Astrocyte (in vitro differentiated cells and primary cell): Measurements from ENCODE around the gene POLN. TPM values are rescaled to one million over a fixed set of nuclear protein-coding genes. Genes with fewer than 3 reads are reported as not detected.

Experiments
- DNase-seq: peaks from one replicate; pipeline ENCODE4 v3.0.0-alpha.2; 2010; ENCODE audit warnings: low read depth
- FAIRE-seq: peaks from 2 replicates; lab custom pipeline; 2011; peaks lifted over from hg19 to GRCh38; lab: Jason Lieb, UNC
- H2AFZ ChIP-seq: 2 replicates; pipeline ENCODE4 v1.6.0; 2012; ENCODE audit warnings: low read depth, low read length, inconsistent platforms
- H3K27ac ChIP-seq: 2 replicates; pipeline ENCODE4 v1.5.1; 2011; ENCODE audit warnings: low read depth, low read length, inconsistent platforms
- H3K27me3 ChIP-seq: 2 replicates; pipeline ENCODE4 v1.6.0; 2011; ENCODE audit warnings: low read length, inconsistent platforms; ENCODE audit not compliant: insufficient read depth
- H3K36me3 ChIP-seq: 2 replicates; pipeline ENCODE4 v1.5.1; 2011; ENCODE audit warnings: low read length, inconsistent platforms; ENCODE audit not compliant: insufficient read depth
- H3K4me1 ChIP-seq: 2 replicates; pipeline ENCODE4 v1.5.1; 2011; ENCODE audit warnings: low read length, inconsistent platforms; ENCODE audit not compliant: insufficient read depth
- H3K4me2 ChIP-seq: 2 replicates; pipeline ENCODE4 v1.6.0; 2012; ENCODE audit warnings: low read length, inconsistent platforms
- H3K4me3 ChIP-seq: 2 replicates; pipeline ENCODE4 v1.5.1; 2011; ENCODE audit warnings: low read depth, mild to moderate bottlenecking, low read length, inconsistent platforms; ENCODE audit not compliant: insufficient read depth
- H3K79me2 ChIP-seq: 2 replicates; pipeline ENCODE4 v1.6.0; 2012; ENCODE audit warnings: mild to moderate bottlenecking, low read length, inconsistent platforms; ENCODE audit not compliant: insufficient read depth
- H3K9ac ChIP-seq: 2 replicates; pipeline ENCODE4 v1.6.0; 2012; ENCODE audit warnings: mild to moderate bottlenecking, low read length, inconsistent platforms
- H3K9me3 ChIP-seq: 2 replicates; pipeline ENCODE4 v1.5.1; 2012; ENCODE audit warnings: low read depth, mild to moderate bottlenecking, low read length, inconsistent platforms; ENCODE audit not compliant: insufficient read depth
- H4K20me1 ChIP-seq: 2 replicates; pipeline ENCODE4 v1.6.0; 2012; ENCODE audit warnings: low read length, inconsistent platforms; ENCODE audit not compliant: insufficient read depth
- H3K27ac Mint-ChIP-seq: one replicate; pipeline ENCODE4 v1.8.0; 2021; ENCODE audit warnings: mild to moderate bottlenecking, mixed read lengths; ENCODE audit not compliant: unreplicated experiment
- H3K27me3 Mint-ChIP-seq: one replicate; pipeline ENCODE4 v1.8.0; 2021; ENCODE audit warnings: low read depth, mixed read lengths; ENCODE audit not compliant: unreplicated experiment
- H3K36me3 Mint-ChIP-seq: one replicate; pipeline ENCODE4 v1.8.0; 2021; ENCODE audit warnings: low read depth, mixed read lengths; ENCODE audit not compliant: unreplicated experiment
- H3K4me1 Mint-ChIP-seq: one replicate; pipeline ENCODE4 v1.8.0; 2021; ENCODE audit warnings: low read depth, mixed read lengths; ENCODE audit not compliant: unreplicated experiment
- H3K4me3 Mint-ChIP-seq: one replicate; pipeline ENCODE4 v1.8.0; 2021; ENCODE audit warnings: mild to moderate bottlenecking, moderate library complexity, mixed read lengths; ENCODE audit not compliant: unreplicated experiment
- H3K9me3 Mint-ChIP-seq: one replicate; pipeline ENCODE4 v1.8.0; 2021; ENCODE audit warnings: mild to moderate bottlenecking, mixed read lengths; ENCODE audit not compliant: unreplicated experiment
- CTCF ChIP-seq: IDR thresholded peaks from 2 replicates; pipeline ENCODE4 v1.5.1; 2011; ENCODE audit warnings: low read depth, mild to moderate bottlenecking, inconsistent platforms, low read length, moderate library complexity; ENCODE audit not compliant: insufficient read depth
- EZH2 ChIP-seq: IDR thresholded peaks from 2 replicates; pipeline ENCODE4 v1.6.1; 2012; ENCODE audit warnings: mild to moderate bottlenecking, low read length, inconsistent platforms; ENCODE audit not compliant: insufficient read depth
- total RNA-seq: library from RNA; stranded (reverse); gene quantifications from 2 replicates; pipeline ENCODE4 v1.2.1, GENCODE V29; 2021

POLN gene
- total RNA-seq, 1 donor from 2014 or later, result 3.1 TPM

GRCh38 chr4:2150076-2150475, 91.8 kb downstream of the POLN start:
- H3K27me3 Mint-ChIP-seq, result peaks cover 16% of the 10 kb centered on the region
- Histone ChIP-seq H2AFZ (no peak overlapping the region), H3K27ac (no peak overlapping the region), H3K9me3 (no peaks in the 10 kb centered on the region), H3K9ac (no peak overlapping the region), H3K27me3 (no peaks in the 10 kb centered on the region), H4K20me1 (no peaks in the 10 kb centered on the region), H3K4me1 (no peaks in the 10 kb centered on the region), H3K79me2 (no peaks in the 10 kb centered on the region), H3K4me3 (no peak overlapping the region), H3K4me2 (no peak overlapping the region), H3K36me3 (no peaks in the 10 kb centered on the region)
- H3K4me1 Mint-ChIP-seq, result no peaks in the 10 kb centered on the region
- no peak overlapping the region for H3K4me3 Mint-ChIP-seq
- peaks cover 4% of the 10 kb centered on the region for H3K9me3 Mint-ChIP-seq
- TF ChIP-seq CTCF (no peak), EZH2 (no peak)
- FAIRE-seq, result no peak
- DNase-seq, result no peak
- H3K36me3 Mint-ChIP-seq, result no peaks in the 10 kb centered on the region
- H3K27ac Mint-ChIP-seq, result no peak overlapping the region

DNA sequence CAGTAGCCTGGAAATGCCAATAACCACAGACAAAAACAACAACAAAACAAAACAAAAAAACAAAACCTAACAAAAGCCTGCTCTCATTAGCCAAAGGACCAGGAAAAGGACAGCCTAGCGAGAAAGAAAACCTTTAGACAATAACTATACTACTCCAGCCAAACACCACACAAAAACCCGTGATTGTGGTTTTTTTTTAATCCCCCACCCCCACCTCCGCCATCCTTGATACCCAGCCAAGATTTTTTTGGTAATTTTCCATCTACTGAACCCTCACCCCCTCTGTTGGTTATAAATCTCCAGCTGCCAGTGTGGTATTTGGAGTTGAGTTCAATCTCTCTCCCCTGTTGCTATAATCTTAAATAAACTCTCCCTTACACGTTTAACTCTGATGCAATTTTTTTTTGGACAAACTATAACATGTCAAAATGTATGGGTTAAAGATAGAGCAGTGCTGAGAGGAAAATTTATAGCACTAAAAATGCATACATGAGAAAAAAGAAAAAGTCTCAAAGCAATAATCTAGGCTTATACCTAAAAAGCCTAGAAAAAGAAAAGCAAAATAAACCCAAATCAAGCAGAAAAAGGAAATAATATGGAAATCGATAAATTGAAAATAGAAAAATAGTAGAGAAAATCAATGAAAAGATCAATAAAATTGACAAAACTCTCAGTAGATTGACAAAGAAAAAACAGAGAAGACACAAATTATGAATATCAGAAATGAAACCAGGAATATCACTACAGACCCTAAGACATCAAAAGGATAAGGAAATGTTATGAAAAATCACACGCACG, 99.1 kb downstream of the POLN start:
- FAIRE-seq (no peak), DNase-seq (peak; percentile 26)
- H3K9ac ChIP-seq, result no peak overlapping the region
- no peaks in the 10 kb centered on the region for H4K20me1 ChIP-seq
- no peak overlapping the region for H3K27ac Mint-ChIP-seq
- H3K27me3 Mint-ChIP-seq, result peaks cover 23% of the 10 kb centered on the region
- H3K36me3 ChIP-seq, result no peaks in the 10 kb centered on the region
- H3K4me3 Mint-ChIP-seq, result no peak overlapping the region
- H2AFZ ChIP-seq, result no peak overlapping the region
- H3K79me2 ChIP-seq, result no peaks in the 10 kb centered on the region
- TF ChIP-seq EZH2, result no peak
- TF ChIP-seq CTCF, result no peak
- H3K36me3 Mint-ChIP-seq, result no peaks in the 10 kb centered on the region
- peaks cover 7% of the 10 kb centered on the region for H3K4me1 ChIP-seq
- no peak overlapping the region for H3K4me3 ChIP-seq
- no peaks in the 10 kb centered on the region for H3K9me3 ChIP-seq
- peaks cover 9% of the 10 kb centered on the region for H3K4me1 Mint-ChIP-seq
- H3K27ac ChIP-seq, result no peak overlapping the region
- peaks cover 2% of the 10 kb centered on the region for H3K9me3 Mint-ChIP-seq
- peak overlapping the region; percentile 37 for H3K4me2 ChIP-seq
- no peaks in the 10 kb centered on the region for H3K27me3 ChIP-seq
